ENCODE data around the gene ANGPT4. TPM values are rescaled to one million over a fixed set of nuclear protein-coding genes. Genes with fewer than 3 reads are reported as not detected.
"Not testable (repeated sequence)": the region's sequence is repeated elsewhere in the genome, so short reads cannot be mapped to it uniquely, and the experiment has no call there.

ANGPT4 gene
- total RNA-seq, 1 donor from 2014 or later: 0.06 TPM

DNA sequence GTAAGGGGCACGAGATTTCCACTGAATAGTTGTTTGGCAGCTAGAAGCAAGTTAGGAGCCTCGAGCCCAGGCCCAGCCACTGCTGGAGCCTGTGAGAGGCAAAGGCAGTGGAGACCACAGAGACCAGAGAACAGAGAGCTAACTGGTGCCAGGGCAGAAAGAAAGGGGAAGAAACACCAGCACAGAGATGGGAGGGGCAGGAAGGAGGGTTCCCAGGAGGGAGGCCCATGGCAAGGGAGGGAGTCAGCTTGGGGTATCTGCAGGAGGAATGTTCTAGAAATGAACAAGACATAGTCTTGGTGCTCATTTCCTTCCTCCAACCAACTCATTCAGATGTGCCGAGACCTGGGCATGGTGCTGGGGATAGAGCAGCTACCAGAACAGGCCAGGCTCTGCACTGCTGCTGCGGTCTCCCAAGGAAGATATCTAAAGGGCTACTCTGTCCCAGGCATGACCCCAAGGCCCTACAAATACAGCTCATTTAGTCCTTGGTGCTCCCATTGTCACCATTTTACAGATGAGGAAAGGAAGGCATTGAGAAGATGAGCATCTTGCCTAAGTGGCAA is 10.7 kb downstream of the ANGPT4 start:
- no peaks in the 10 kb centered on the region for H3K36me3 Mint-ChIP-seq
- Histone ChIP-seq H3K36me3 (no peaks in the 10 kb centered on the region), H3F3A (ENCODE audit: low read depth) (no peaks in the 10 kb centered on the region), H3K27ac (no peak overlapping the region), H3K27me3 (no peaks in the 10 kb centered on the region), H3K4me2 (no peak overlapping the region), H2AFZ (replicated peaks) (no peak overlapping the region), H3K4me3 (no peak overlapping the region), H3K9ac (no peak overlapping the region), H3K79me2 (ENCODE audit: low read depth) (no peaks in the 10 kb centered on the region), H4K20me1 (ENCODE audit: low read depth) (no peaks in the 10 kb centered on the region), H3K9me3 (ENCODE audit: low read depth) (no peaks in the 10 kb centered on the region), H3K4me1 (no peaks in the 10 kb centered on the region)
- H3K9me3 Mint-ChIP-seq: no peaks in the 10 kb centered on the region
- no peak overlapping the region for H3K4me3 Mint-ChIP-seq
- no peaks in the 10 kb centered on the region for H3K4me1 Mint-ChIP-seq
- no peak for DNase-seq (ENCODE audit: low spot score)
- H3K27me3 Mint-ChIP-seq (ENCODE audit: insufficient read depth, low read depth): peaks cover 4% of the 10 kb centered on the region
- H3K27ac Mint-ChIP-seq: no peak overlapping the region
- TF ChIP-seq EZH2phosphoT487 (IDR thresholded peaks at IDR 0.05) (no peak), CTCF (IDR thresholded peaks at IDR 0.05) (no peak), EZH2 (IDR thresholded peaks at IDR 0.05) (no peak)

- Histone ChIP-seq H2AFZ (replicated peaks) (no peak overlapping the region), H3K79me2 (ENCODE audit: low read depth) (no peaks in the 10 kb centered on the region), H3K4me1 (no peaks in the 10 kb centered on the region), H3K27ac (no peak overlapping the region), H3K4me2 (no peak overlapping the region), H3K36me3 (no peaks in the 10 kb centered on the region), H3F3A (ENCODE audit: low read depth) (no peaks in the 10 kb centered on the region), H4K20me1 (ENCODE audit: low read depth) (no peaks in the 10 kb centered on the region), H3K4me3 (no peak overlapping the region), H3K9me3 (ENCODE audit: low read depth) (no peaks in the 10 kb centered on the region), H3K9ac (no peak overlapping the region), H3K27me3 (no peaks in the 10 kb centered on the region)
- Mint-ChIP-seq H3K4me3 (no peak overlapping the region), H3K36me3 (no peaks in the 10 kb centered on the region), H3K27me3 (ENCODE audit: insufficient read depth, low read depth) (peaks cover 3% of the 10 kb centered on the region), H3K4me1 (no peaks in the 10 kb centered on the region), H3K9me3 (no peaks in the 10 kb centered on the region), H3K27ac (no peak overlapping the region)
- TF ChIP-seq CTCF (IDR thresholded peaks at IDR 0.05): no peak
- TF ChIP-seq EZH2 (IDR thresholded peaks at IDR 0.05): no peak
- TF ChIP-seq EZH2phosphoT487 (IDR thresholded peaks at IDR 0.05): no peak
- DNase-seq (ENCODE audit: low spot score): no peak
These were observed 12.0 kb downstream of the ANGPT4 start for GRCh38 chr20:904039-904545.

GRCh38 chr20:897436-897835 is 18.7 kb downstream of the ANGPT4 start:
- H3K79me2 ChIP-seq (ENCODE audit: low read depth); H3K36me3 ChIP-seq; H3K9ac ChIP-seq; H3K27me3 ChIP-seq; H3K4me1 Mint-ChIP-seq; H3K27ac Mint-ChIP-seq; H2AFZ ChIP-seq (replicated peaks); H3F3A ChIP-seq (ENCODE audit: low read depth); H3K4me1 ChIP-seq; H3K4me3 Mint-ChIP-seq; H3K27me3 Mint-ChIP-seq (ENCODE audit: insufficient read depth, low read depth); H3K36me3 Mint-ChIP-seq; H3K27ac ChIP-seq; H4K20me1 ChIP-seq (ENCODE audit: low read depth); H3K4me3 ChIP-seq; DNase-seq (ENCODE audit: low spot score); H3K9me3 Mint-ChIP-seq; H3K9me3 ChIP-seq (ENCODE audit: low read depth); H3K4me2 ChIP-seq: not testable (repeated sequence)

GRCh38 chr20:896501-897025 is 19.6 kb downstream of the ANGPT4 start:
- H3K4me1 Mint-ChIP-seq: peaks cover 10% of the 10 kb centered on the region
- H3K9me3 Mint-ChIP-seq: no peaks in the 10 kb centered on the region
- H3K27me3 Mint-ChIP-seq (ENCODE audit: insufficient read depth, low read depth): peaks cover 2% of the 10 kb centered on the region
- H3K79me2 ChIP-seq (ENCODE audit: low read depth): no peaks in the 10 kb centered on the region
- H3K4me3 ChIP-seq: no peak overlapping the region
- H3K36me3 ChIP-seq: no peaks in the 10 kb centered on the region
- H4K20me1 ChIP-seq (ENCODE audit: low read depth): no peaks in the 10 kb centered on the region
- H3K36me3 Mint-ChIP-seq: no peaks in the 10 kb centered on the region
- no peak overlapping the region for H2AFZ ChIP-seq (replicated peaks)
- no peaks in the 10 kb centered on the region for H3F3A ChIP-seq (ENCODE audit: low read depth)
- H3K27ac ChIP-seq: no peak overlapping the region
- H3K27ac Mint-ChIP-seq: no peak overlapping the region
- no peak for DNase-seq (ENCODE audit: low spot score)
- TF ChIP-seq EZH2 (IDR thresholded peaks at IDR 0.05) (no peak), CTCF (IDR thresholded peaks at IDR 0.05) (no peak), EZH2phosphoT487 (IDR thresholded peaks at IDR 0.05) (no peak)
- H3K27me3 ChIP-seq: no peaks in the 10 kb centered on the region
- peak overlapping the region; percentile 28 for H3K4me3 Mint-ChIP-seq
- no peaks in the 10 kb centered on the region for H3K4me1 ChIP-seq
- no peak overlapping the region for H3K4me2 ChIP-seq
- H3K9ac ChIP-seq: no peak overlapping the region
- H3K9me3 ChIP-seq (ENCODE audit: low read depth): no peaks in the 10 kb centered on the region

DNA sequence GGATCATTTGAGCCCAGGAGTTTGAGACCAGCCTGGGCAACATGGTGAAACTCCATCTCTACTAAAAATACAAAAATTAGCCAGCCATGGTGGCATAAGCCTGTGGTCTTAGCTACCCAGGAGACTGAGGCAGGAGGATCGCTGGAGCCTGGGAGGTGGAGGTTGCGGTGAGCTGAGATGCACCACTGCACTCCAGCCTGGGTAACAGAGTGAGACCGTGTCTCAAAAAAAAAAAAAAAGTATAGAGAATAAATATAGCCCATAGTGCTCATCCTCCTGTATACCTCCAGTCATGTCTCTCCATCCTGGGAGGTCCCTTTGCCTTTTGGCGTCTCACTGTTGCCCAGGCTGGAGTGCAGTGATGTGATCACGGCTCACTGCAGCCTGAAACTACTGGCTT is 23.8 kb downstream of the ANGPT4 start:
- not testable (repeated sequence) for H3K4me3 Mint-ChIP-seq, H3K27ac ChIP-seq, H3K36me3 Mint-ChIP-seq

More for the DNA sequence above, 23.8 kb downstream of the ANGPT4 start:
- not testable (repeated sequence) for H3K36me3 ChIP-seq; H3K4me3 ChIP-seq; H3K27me3 ChIP-seq; H3K9me3 Mint-ChIP-seq; H3K4me1 ChIP-seq; DNase-seq (ENCODE audit: low spot score); H3K4me2 ChIP-seq; H3F3A ChIP-seq (ENCODE audit: low read depth); H3K27ac Mint-ChIP-seq; H4K20me1 ChIP-seq (ENCODE audit: low read depth); H3K9me3 ChIP-seq (ENCODE audit: low read depth); H3K9ac ChIP-seq; H2AFZ ChIP-seq (replicated peaks); H3K79me2 ChIP-seq (ENCODE audit: low read depth); H3K27me3 Mint-ChIP-seq (ENCODE audit: insufficient read depth, low read depth)
- peaks cover 23% of the 10 kb centered on the region for H3K4me1 Mint-ChIP-seq

All from neural progenitor cell (in vitro differentiated cells).